ENCODE measurements around the gene RNASEL.

Gene RNASEL

DNA sequence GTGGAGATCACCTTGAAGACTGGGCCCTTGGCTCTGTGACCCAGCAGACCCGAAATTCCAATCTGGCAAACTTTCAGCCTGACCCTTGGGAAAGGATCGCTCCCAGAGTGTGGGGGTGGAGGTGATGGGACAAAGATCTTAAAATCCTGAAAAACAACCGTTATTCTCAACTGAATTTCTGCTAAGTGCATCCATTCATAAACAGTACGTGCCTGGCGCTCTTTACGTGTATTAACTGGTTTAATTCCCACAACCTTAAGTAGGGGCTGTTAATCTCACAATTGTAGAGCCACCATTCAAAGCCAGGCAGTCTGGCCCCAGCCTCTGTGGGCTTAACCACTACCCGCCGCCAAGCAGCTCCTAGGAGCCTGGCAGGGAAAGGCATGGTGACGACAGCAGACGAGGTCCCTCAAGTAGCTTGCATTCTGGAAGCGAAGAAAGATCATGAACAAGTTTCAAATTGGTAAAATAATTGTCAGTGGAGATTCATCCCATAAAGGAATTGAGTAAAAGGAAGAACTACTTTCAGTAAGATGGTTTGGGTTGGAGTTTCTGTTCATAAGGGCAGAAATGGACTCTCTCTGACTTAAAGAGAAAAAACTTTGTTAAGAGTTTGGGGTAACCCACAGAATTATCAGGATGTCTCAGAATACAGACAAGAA, 26.5 kb upstream of the RNASEL start:
- TF ChIP-seq, protein P1, sequence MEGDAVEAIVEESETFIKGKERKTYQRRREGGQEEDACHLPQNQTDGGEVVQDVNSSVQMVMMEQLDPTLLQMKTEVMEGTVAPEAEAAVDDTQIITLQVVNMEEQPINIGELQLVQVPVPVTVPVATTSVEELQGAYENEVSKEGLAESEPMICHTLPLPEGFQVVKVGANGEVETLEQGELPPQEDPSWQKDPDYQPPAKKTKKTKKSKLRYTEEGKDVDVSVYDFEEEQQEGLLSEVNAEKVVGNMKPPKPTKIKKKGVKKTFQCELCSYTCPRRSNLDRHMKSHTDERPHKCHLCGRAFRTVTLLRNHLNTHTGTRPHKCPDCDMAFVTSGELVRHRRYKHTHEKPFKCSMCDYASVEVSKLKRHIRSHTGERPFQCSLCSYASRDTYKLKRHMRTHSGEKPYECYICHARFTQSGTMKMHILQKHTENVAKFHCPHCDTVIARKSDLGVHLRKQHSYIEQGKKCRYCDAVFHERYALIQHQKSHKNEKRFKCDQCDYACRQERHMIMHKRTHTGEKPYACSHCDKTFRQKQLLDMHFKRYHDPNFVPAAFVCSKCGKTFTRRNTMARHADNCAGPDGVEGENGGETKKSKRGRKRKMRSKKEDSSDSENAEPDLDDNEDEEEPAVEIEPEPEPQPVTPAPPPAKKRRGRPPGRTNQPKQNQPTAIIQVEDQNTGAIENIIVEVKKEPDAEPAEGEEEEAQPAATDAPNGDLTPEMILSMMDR (IDR thresholded peaks at IDR 0.05; ENCODE audit: extremely low read depth, insufficient read depth, missing control alignments), result no peak
- in situ Hi-C loops (cut with MboI; ENCODE audit: low pct_unique_long_range_greater_than_20kb, low sequenced_read_pairs, unreplicated experiment), result no loop called here
- DNase-seq (ENCODE audit: low spot score), result no peak

DNA sequence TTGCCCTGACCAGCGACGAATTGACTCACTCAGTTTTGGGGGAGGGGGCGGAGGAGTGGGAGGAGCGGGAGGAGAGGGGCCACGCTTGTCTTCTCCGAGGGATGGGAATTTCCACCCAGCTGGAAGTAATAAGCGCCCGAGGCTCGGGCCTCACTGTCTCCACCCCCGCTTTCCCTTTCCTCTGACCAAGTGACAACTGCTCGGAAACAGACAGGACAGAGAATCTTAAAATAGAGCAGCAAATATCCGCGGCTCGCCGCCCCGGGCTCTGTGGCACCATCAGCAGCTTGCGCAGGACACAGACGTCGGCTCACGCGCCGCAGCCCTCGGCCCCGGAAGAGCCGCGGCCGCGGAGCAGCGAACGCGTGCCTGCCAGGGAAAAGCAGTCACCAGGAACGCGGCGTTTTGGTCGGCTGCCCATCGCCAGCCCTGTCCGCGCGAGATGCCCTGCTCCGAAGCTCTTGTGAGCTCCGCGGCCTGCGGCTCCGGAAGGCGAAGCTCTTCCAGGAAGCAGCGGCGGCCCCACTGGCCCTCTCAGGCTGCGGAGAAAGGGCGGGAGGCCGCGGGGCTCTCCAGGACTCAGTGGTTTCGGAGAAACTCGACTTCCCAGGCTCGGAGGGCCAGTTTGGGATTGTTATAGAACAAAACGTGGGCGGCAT, 25.9 kb upstream of the RNASEL start:
- DNase-seq (ENCODE audit: low spot score), result peak; percentile 66
- in situ Hi-C loops (cut with MboI; ENCODE audit: low pct_unique_long_range_greater_than_20kb, low sequenced_read_pairs, unreplicated experiment), result no loop called here
- TF ChIP-seq, protein P1 (IDR thresholded peaks at IDR 0.05; ENCODE audit: extremely low read depth, insufficient read depth, missing control alignments), result peak; percentile 38

DNA sequence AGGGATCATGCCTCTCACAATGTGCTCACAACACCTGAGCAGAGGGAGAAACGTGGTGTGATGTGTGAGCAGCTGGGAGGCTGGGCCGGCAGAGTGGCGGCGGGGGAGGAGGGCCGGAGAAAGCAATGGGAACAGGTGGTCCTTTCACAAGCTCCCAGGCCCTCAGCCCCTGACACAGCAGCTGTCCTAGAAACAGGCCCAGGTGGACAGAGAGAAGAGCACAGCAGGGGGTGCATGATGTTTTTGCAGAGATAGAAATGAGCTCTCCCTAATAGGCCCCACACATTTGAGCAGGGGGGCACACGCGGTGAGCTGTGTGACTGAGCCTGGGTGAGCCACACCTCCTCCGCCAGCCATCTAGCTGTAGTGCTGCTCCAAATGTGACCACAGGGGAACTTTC, 22.7 kb upstream of the RNASEL start:
- no peak for DNase-seq (ENCODE audit: low spot score)
- TF ChIP-seq, protein P1 (IDR thresholded peaks at IDR 0.05; ENCODE audit: extremely low read depth, insufficient read depth, missing control alignments), result no peak
- in situ Hi-C loops (cut with MboI; ENCODE audit: low pct_unique_long_range_greater_than_20kb, low sequenced_read_pairs, unreplicated experiment), result no loop called here

DNA sequence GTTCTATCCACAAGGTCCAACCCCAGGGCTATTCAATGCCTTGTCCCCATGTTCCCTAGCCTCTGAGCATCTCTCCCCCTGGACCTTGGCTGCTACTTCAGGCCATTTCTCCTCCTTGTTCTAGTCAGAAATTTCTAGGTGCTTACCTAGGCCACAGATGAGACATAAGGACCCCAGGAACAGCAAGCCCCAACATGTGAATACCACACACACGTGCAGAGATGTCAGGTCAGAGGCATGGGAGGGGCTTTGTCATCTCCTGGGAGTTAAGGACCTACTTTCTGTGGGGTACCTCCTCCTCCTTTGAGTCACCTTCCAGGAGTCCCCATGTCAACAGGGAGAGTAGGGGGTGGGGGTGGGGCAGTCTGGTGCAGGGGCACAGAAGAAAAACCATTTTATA, 22.3 kb upstream of the RNASEL start:
- no peak for DNase-seq (ENCODE audit: low spot score)
- TF ChIP-seq, protein P1 (IDR thresholded peaks at IDR 0.05; ENCODE audit: extremely low read depth, insufficient read depth, missing control alignments), result no peak
- in situ Hi-C loops (cut with MboI; ENCODE audit: low pct_unique_long_range_greater_than_20kb, low sequenced_read_pairs, unreplicated experiment), result no loop called here

DNA sequence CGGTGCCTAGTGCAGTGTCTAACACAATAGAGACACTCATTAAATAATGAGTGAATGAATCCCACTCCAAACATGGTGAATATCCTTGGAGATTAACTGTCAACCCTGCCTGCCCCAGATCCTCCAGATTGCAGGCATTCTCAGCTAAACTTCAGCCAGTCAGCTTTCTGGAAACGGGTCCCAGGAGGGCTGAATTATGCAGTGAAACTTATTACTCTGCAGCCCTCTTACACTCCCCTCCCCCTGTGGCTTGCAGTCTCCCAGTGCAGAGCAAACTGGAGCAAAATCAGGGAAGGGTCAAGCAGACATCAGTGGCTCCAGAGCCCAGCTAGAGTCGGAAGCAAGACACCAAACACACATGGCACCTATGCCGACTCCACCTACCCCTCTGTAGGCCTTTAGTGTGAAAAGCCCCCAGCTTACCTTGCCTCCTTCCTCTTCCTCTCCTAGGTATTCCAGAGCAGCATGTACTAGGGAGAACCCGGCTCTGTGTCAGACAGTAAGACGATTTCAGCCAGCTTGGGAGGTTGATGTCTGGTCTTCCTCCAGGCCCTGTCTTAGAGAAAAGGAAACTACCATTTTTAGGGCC, 21.6 kb upstream of the RNASEL start:
- DNase-seq (ENCODE audit: low spot score), result no peak
- TF ChIP-seq, protein P1 (IDR thresholded peaks at IDR 0.05; ENCODE audit: extremely low read depth, insufficient read depth, missing control alignments), result no peak
- in situ Hi-C loops (cut with MboI; ENCODE audit: low pct_unique_long_range_greater_than_20kb, low sequenced_read_pairs, unreplicated experiment), result no loop called here

DNA sequence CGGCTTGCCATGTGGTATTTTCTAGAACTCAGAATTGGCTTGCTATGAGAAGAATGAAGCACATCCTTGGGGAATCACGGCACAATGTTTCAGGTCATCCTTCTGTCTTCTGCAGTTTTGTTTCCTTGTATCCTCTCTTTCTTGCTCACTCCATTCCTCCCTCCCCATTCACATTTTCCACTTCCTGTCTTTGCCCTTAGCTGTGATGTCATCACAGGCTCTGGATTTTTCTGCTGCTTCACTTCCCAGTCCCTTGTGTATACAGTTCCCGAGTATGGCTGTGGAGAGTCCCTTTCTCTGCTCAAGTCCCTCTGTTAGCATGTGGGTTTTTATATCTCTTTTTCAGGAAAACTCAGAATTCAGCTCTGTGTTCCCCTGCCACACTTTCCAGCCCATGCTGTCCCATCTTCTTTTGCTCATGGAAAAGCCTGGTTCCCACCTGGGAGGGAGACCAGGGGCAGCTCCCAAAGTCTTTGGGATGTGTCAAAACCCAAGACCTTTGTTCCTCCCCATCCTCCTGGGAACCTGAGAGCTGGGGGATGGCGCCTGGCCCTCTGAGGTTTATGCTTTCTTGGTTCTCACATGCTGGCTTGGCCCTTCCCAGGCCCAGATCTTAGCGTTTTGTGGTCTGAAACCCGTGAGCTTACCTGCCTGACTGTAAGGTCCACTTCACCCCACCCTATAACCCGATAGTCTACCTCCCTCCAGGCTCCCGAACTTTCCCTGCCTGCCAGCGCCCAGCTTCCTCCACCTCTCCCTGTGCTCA, 20.0 kb upstream of the RNASEL start:
- in situ Hi-C loops (cut with MboI; ENCODE audit: low pct_unique_long_range_greater_than_20kb, low sequenced_read_pairs, unreplicated experiment), result no loop called here
- TF ChIP-seq, protein P1 (IDR thresholded peaks at IDR 0.05; ENCODE audit: extremely low read depth, insufficient read depth, missing control alignments), result no peak
- no peak for DNase-seq (ENCODE audit: low spot score)
